GM19452 (cell line): ENCODE results near the gene HS3ST4.

ENCODE experiments used
- ATAC-seq: cut with Tn5 transposase; IDR thresholded peaks from one replicate; pipeline ENCODE4 v1.9.1; 2021; ENCODE audit not compliant: unreplicated experiment

HS3ST4 gene

GRCh38 chr16:25817876-25818275 is 126.1 kb downstream of the HS3ST4 start:
- no peak for ATAC-seq

- no peak for ATAC-seq
Measured at GRCh38 chr16:25823891-25824290, 132.1 kb downstream of the HS3ST4 start.

- ATAC-seq, result no peak
Measured at GRCh38 chr16:25827709-25828108, 135.9 kb downstream of the HS3ST4 start.

GRCh38 chr16:25828510-25828909 is 136.8 kb downstream of the HS3ST4 start:
- ATAC-seq, result no peak

GRCh38 chr16:25832291-25832690 is 140.5 kb downstream of the HS3ST4 start:
- no peak for ATAC-seq

- ATAC-seq, result no peak
Measured at GRCh38 chr16:25834101-25834500, 142.3 kb downstream of the HS3ST4 start.

- ATAC-seq, result no peak
Measured at GRCh38 chr16:25835126-25835525, 143.4 kb downstream of the HS3ST4 start.

- ATAC-seq, result no peak
Measured at GRCh38 chr16:25838724-25839186, 147.0 kb downstream of the HS3ST4 start.

- no peak for ATAC-seq
Measured at GRCh38 chr16:25841761-25842160, 150.0 kb downstream of the HS3ST4 start.

- no peak for ATAC-seq
Measured at GRCh38 chr16:25845901-25846300, 154.1 kb downstream of the HS3ST4 start.

GRCh38 chr16:25854141-25854540 is 162.4 kb downstream of the HS3ST4 start:
- ATAC-seq, result no peak

- no peak for ATAC-seq
Measured at GRCh38 chr16:25855063-25855462, 163.3 kb downstream of the HS3ST4 start.

- ATAC-seq, result no peak
Measured at GRCh38 chr16:25855818-25856217, 164.1 kb downstream of the HS3ST4 start.

GRCh38 chr16:25859645-25860044 is 167.9 kb downstream of the HS3ST4 start:
- no peak for ATAC-seq

GRCh38 chr16:25867041-25867440 is 175.3 kb downstream of the HS3ST4 start:
- ATAC-seq, result no peak

GRCh38 chr16:25868106-25868505 is 176.3 kb downstream of the HS3ST4 start:
- no peak for ATAC-seq

- ATAC-seq, result no peak
Measured at GRCh38 chr16:25868706-25869370, 177.1 kb downstream of the HS3ST4 start.

- ATAC-seq, result no peak
Measured at GRCh38 chr16:25872369-25873070, 180.8 kb downstream of the HS3ST4 start.

- ATAC-seq, result no peak
Measured at GRCh38 chr16:25874196-25874595, 182.4 kb downstream of the HS3ST4 start.

- no peak for ATAC-seq
Measured at GRCh38 chr16:25875956-25876598, 184.3 kb downstream of the HS3ST4 start.

GRCh38 chr16:25877103-25877502 is 185.3 kb downstream of the HS3ST4 start:
- no peak for ATAC-seq

- ATAC-seq, result no peak
Measured at GRCh38 chr16:25886598-25886997, 194.8 kb downstream of the HS3ST4 start.
